ENCODE results near the gene SCFD2. TPM values are rescaled to one million over a fixed set of nuclear protein-coding genes. Genes with fewer than 3 reads are reported as not detected.
"Not testable (repeated sequence)": the region's sequence is repeated elsewhere in the genome, so short reads cannot be mapped to it uniquely, and the experiment has no call there.

SCFD2 gene
- total RNA-seq, 2 experiments from 2014 or later: 23.0 to 24.5 TPM

DNA sequence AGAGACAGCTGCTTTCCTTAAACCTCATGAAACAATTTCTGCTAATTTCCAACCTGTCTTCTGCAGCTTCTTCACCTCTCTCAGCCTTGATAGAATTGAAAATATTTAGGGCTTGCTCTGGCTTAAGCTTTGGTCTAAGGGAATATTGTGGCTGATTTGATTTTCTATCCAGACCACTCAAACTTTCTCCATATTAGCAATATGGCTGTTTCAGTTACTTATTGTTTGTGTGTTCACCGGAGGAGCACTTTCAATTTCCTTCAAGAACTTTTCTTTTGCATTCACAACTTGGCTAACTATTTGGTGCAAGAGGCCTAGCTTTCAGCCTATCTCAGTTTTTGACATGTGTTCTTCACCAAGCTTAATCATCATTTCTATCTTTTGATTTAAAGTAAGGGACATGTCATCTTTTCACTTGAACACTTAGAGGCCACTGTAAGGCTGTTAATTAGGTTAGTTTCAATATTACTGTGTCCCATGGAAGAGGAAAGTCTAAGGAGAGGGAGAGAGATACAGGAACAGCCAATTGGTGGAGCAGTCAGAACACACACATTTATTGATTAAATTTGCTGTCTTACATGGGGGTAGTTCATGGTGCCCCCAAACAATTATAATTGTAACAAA lies 290.6 kb downstream of the SCFD2 start:
- H3K27me3 Mint-ChIP-seq: no peaks in the 10 kb centered on the region
- H3K36me3 Mint-ChIP-seq (ENCODE audit: low read depth): no peaks in the 10 kb centered on the region
- H3K4me3 Mint-ChIP-seq: no peak overlapping the region
- DNase-seq: no peak
- H3K27ac Mint-ChIP-seq: peak overlapping the region; percentile 31
- H3K4me1 Mint-ChIP-seq: peaks cover 9% of the 10 kb centered on the region
- ChIA-PET CTCF (no interaction called here), POLR2A (no interaction called here)
- H3K9me3 Mint-ChIP-seq: no peaks in the 10 kb centered on the region

- ChIA-PET POLR2A (no interaction called here), CTCF (no interaction called here)
- Mint-ChIP-seq H3K27ac (no peak overlapping the region), H3K36me3 (ENCODE audit: low read depth) (peaks cover 8% of the 10 kb centered on the region), H3K27me3 (no peaks in the 10 kb centered on the region), H3K4me1 (no peaks in the 10 kb centered on the region), H3K9me3 (peaks cover 23% of the 10 kb centered on the region), H3K4me3 (no peak overlapping the region)
- no peak for DNase-seq
Measured at GRCh38 chr4:53068755-53069330, 297.0 kb downstream of the SCFD2 start.

- no peak for DNase-seq
- H3K36me3 Mint-ChIP-seq (ENCODE audit: low read depth): peaks cover 8% of the 10 kb centered on the region
- no peaks in the 10 kb centered on the region for H3K27me3 Mint-ChIP-seq
- ChIA-PET POLR2A (no interaction called here), CTCF (no interaction called here)
- H3K27ac Mint-ChIP-seq: no peak overlapping the region
- H3K4me3 Mint-ChIP-seq: no peak overlapping the region
- H3K9me3 Mint-ChIP-seq: peaks cover 23% of the 10 kb centered on the region
- no peaks in the 10 kb centered on the region for H3K4me1 Mint-ChIP-seq
Measured at GRCh38 chr4:53067125-53067802, 298.6 kb downstream of the SCFD2 start.

- Mint-ChIP-seq H3K4me1 (no peaks in the 10 kb centered on the region), H3K27ac (no peak overlapping the region), H3K9me3 (peaks cover 23% of the 10 kb centered on the region), H3K27me3 (no peaks in the 10 kb centered on the region), H3K36me3 (ENCODE audit: low read depth) (peaks cover 8% of the 10 kb centered on the region), H3K4me3 (no peak overlapping the region)
- DNase-seq: no peak
- ChIA-PET CTCF (no interaction called here), POLR2A (no interaction called here)
Measured at GRCh38 chr4:53066155-53066554, 299.7 kb downstream of the SCFD2 start.

- Mint-ChIP-seq H3K9me3 (peaks cover 23% of the 10 kb centered on the region), H3K27me3 (no peaks in the 10 kb centered on the region), H3K4me3 (no peak overlapping the region), H3K4me1 (no peaks in the 10 kb centered on the region), H3K27ac (no peak overlapping the region), H3K36me3 (ENCODE audit: low read depth) (peaks cover 8% of the 10 kb centered on the region)
- no peak for DNase-seq
- ChIA-PET POLR2A (no interaction called here), CTCF (no interaction called here)
Measured at GRCh38 chr4:53064609-53065008, 301.3 kb downstream of the SCFD2 start.

- H3K36me3 Mint-ChIP-seq (ENCODE audit: low read depth): peaks cover 4% of the 10 kb centered on the region
- CTCF ChIA-PET: no interaction called here
- DNase-seq: no peak
- H3K9me3 Mint-ChIP-seq: peaks cover 2% of the 10 kb centered on the region
- no peak overlapping the region for H3K4me3 Mint-ChIP-seq
- no peaks in the 10 kb centered on the region for H3K4me1 Mint-ChIP-seq
- H3K27me3 Mint-ChIP-seq: no peaks in the 10 kb centered on the region
- H3K27ac Mint-ChIP-seq: no peak overlapping the region
- POLR2A ChIA-PET: no interaction called here
Measured at GRCh38 chr4:53061091-53061850, 304.6 kb downstream of the SCFD2 start.

DNA sequence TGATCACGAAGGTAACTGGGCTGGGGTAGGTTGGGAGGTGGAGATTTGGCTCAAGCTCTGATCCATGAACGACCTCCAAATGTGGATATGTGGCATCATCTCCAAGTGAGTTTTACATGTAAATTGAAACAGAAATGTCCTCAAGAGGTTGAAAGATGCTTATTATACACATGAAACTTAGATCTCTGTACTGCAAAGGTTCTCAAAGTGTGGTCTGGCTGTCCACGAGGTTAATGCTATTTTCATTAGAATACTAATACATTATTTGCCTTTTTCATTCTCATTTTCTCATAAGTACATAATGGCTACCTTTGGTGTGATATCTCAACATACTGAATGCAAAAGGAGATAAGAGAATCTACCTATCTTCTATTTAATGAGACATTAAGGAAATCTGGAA lies 305.6 kb downstream of the SCFD2 start:
- CTCF ChIA-PET: no interaction called here
- no peak overlapping the region for H3K4me3 Mint-ChIP-seq
- peaks cover 4% of the 10 kb centered on the region for H3K36me3 Mint-ChIP-seq (ENCODE audit: low read depth)
- H3K27ac Mint-ChIP-seq: no peak overlapping the region
- H3K27me3 Mint-ChIP-seq: no peaks in the 10 kb centered on the region
- no peak for DNase-seq
- H3K9me3 Mint-ChIP-seq: peaks cover 2% of the 10 kb centered on the region
- no peaks in the 10 kb centered on the region for H3K4me1 Mint-ChIP-seq
- POLR2A ChIA-PET: no interaction called here

- ChIA-PET POLR2A (no interaction called here), CTCF (no interaction called here)
- Mint-ChIP-seq H3K4me3 (no peak overlapping the region), H3K27me3 (no peaks in the 10 kb centered on the region), H3K27ac (no peak overlapping the region), H3K36me3 (ENCODE audit: low read depth) (peaks cover 4% of the 10 kb centered on the region), H3K4me1 (no peaks in the 10 kb centered on the region), H3K9me3 (peaks cover 2% of the 10 kb centered on the region)
- DNase-seq: no peak
Measured at GRCh38 chr4:53059871-53060270, 306.0 kb downstream of the SCFD2 start.

DNA sequence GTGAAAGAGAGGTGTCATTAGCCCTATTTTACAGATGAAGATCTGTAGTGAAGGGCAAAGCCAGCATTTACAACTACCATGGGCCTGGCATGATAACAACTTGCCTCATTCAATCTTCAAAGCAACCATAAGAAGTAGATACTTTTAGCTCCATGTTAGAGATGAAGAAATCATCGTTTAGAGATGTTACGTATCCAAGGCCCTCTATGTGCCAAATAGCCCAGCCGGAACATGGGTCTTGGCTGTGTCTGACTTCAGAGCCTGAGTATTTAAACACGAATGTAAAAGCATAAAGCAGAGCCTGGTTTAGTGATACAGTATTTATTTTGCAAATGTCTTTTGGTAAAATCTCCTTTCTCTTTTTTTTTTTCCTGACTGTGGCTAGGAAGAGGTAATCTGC lies 306.6 kb downstream of the SCFD2 start:
- H3K9me3 Mint-ChIP-seq: peaks cover 2% of the 10 kb centered on the region
- DNase-seq: no peak
- peaks cover 4% of the 10 kb centered on the region for H3K36me3 Mint-ChIP-seq (ENCODE audit: low read depth)
- CTCF ChIA-PET: interaction anchor here (0.7 kb wide), 1 partner anchor 92 kb away, joined by 4 read pairs; no protein-coding TSS in a partner anchor
- H3K27me3 Mint-ChIP-seq: no peaks in the 10 kb centered on the region
- H3K4me3 Mint-ChIP-seq: no peak overlapping the region
- POLR2A ChIA-PET: no interaction called here
- no peak overlapping the region for H3K27ac Mint-ChIP-seq
- H3K4me1 Mint-ChIP-seq: no peaks in the 10 kb centered on the region

- no peaks in the 10 kb centered on the region for H3K27me3 Mint-ChIP-seq
- H3K27ac Mint-ChIP-seq: no peak overlapping the region
- no peaks in the 10 kb centered on the region for H3K4me1 Mint-ChIP-seq
- peaks cover 4% of the 10 kb centered on the region for H3K36me3 Mint-ChIP-seq (ENCODE audit: low read depth)
- POLR2A ChIA-PET: no interaction called here
- CTCF ChIA-PET: no interaction called here
- H3K9me3 Mint-ChIP-seq: peaks cover 2% of the 10 kb centered on the region
- DNase-seq: no peak
- no peak overlapping the region for H3K4me3 Mint-ChIP-seq
Measured at GRCh38 chr4:53057679-53058078, 308.2 kb downstream of the SCFD2 start.

GRCh38 chr4:53057108-53057507 lies 308.8 kb downstream of the SCFD2 start:
- CTCF ChIA-PET; H3K9me3 Mint-ChIP-seq; H3K4me1 Mint-ChIP-seq; POLR2A ChIA-PET; H3K27me3 Mint-ChIP-seq; DNase-seq; H3K4me3 Mint-ChIP-seq; H3K27ac Mint-ChIP-seq; H3K36me3 Mint-ChIP-seq (ENCODE audit: low read depth): not testable (repeated sequence)

- Mint-ChIP-seq H3K27me3 (no peaks in the 10 kb centered on the region), H3K9me3 (peaks cover 2% of the 10 kb centered on the region), H3K4me1 (no peaks in the 10 kb centered on the region), H3K4me3 (no peak overlapping the region), H3K36me3 (ENCODE audit: low read depth) (peaks cover 4% of the 10 kb centered on the region), H3K27ac (no peak overlapping the region)
- POLR2A ChIA-PET: interaction anchor here (0.6 kb wide), 1 partner anchor 19 kb away, joined by 4 read pairs; no protein-coding TSS in a partner anchor
- DNase-seq: no peak
- CTCF ChIA-PET: no interaction called here
Measured at GRCh38 chr4:53055716-53056403, 310.0 kb downstream of the SCFD2 start.

DNA sequence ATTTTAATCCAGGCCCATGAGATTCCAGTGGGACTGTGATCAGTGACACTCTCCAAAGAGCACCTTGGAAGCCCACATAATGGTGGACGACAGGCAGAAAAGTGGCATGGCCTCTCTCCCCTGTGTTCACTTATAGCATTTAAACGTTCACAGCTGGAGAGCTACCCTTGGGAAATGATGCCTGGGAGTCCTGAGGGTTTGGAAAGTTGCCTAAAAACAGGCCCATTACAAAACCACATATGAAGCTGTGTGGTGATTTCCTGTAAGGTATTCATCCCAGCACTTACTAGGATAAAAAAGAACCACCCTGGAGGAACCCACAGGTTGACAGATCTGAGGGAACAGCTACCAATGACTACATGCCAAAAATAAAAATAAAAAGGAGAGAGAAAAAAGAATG lies 310.6 kb downstream of the SCFD2 start:
- ChIA-PET POLR2A (interaction anchor here (0.6 kb wide), 1 partner anchor 19 kb away, joined by 4 read pairs; no protein-coding TSS in a partner anchor), CTCF (interaction anchor here (1.6 kb wide), 1 partner anchor 37 kb away, joined by 5 read pairs; no protein-coding TSS in a partner anchor)
- Mint-ChIP-seq H3K36me3 (ENCODE audit: low read depth) (peaks cover 4% of the 10 kb centered on the region), H3K4me1 (no peaks in the 10 kb centered on the region), H3K4me3 (no peak overlapping the region), H3K27me3 (no peaks in the 10 kb centered on the region), H3K27ac (no peak overlapping the region), H3K9me3 (peaks cover 2% of the 10 kb centered on the region)
- DNase-seq: no peak
